GM23338 (cell line): ENCODE results near the gene TICRR. TPM values are rescaled to one million over a fixed set of nuclear protein-coding genes. Genes with fewer than 3 reads are reported as not detected.

ENCODE experiments used
- ATAC-seq: fragments of 200-7000 bp; cut with Tn5 transposase; 3 replicates; pipeline ENCODE4 v1.9.1; 2020
- DNase-seq: peaks from one replicate; pipeline ENCODE4 v3.0.0-alpha.2; 2015; ENCODE audit warnings: low spot score
- H2AFZ ChIP-seq: fragments of 200-600 bp; sonication (generic); 2 replicates; pipeline ENCODE4 v1.8.0; 2016; ENCODE audit warnings: antibody characterized with exemption, mild to moderate bottlenecking, moderate library complexity
- H3F3A ChIP-seq: fragments of 200-600 bp; sonication (generic); replicated peaks from 2 replicates; pipeline ENCODE4 v1.8.0; 2017; ENCODE audit warnings: antibody characterized with exemption, mixed run types, low read depth
- H3K27ac ChIP-seq: fragments of 200-600 bp; sonication (generic); 2 replicates; pipeline ENCODE4 v1.6.1; 2016; ENCODE audit warnings: low read depth
- H3K27me3 ChIP-seq: fragments of 200-600 bp; sonication (generic); 2 replicates; pipeline ENCODE4 v1.8.0; 2016; ENCODE audit warnings: mild to moderate bottlenecking, mixed run types, moderate library complexity; ENCODE audit not compliant: insufficient read depth
- H3K36me3 ChIP-seq: fragments of 200-600 bp; sonication (generic); 2 replicates; pipeline ENCODE4 v1.8.0; 2016; ENCODE audit warnings: mild to moderate bottlenecking; ENCODE audit not compliant: insufficient read depth
- H3K4me1 ChIP-seq: fragments of 200-600 bp; sonication (generic); 2 replicates; pipeline ENCODE4 v1.8.0; 2016; ENCODE audit warnings: mild to moderate bottlenecking, moderate library complexity; ENCODE audit not compliant: insufficient read depth
- H3K4me2 ChIP-seq: fragments of 200-600 bp; sonication (generic); 2 replicates; pipeline ENCODE4 v1.7.1; 2017; ENCODE audit warnings: mixed run types
- H3K4me3 ChIP-seq: fragments of 200-600 bp; sonication (generic); 2 replicates; pipeline ENCODE4 v1.6.1; 2016; ENCODE audit warnings: mixed run types
- H3K79me2 ChIP-seq: fragments of 200-600 bp; sonication (generic); replicated peaks from 2 replicates; pipeline ENCODE4 v1.8.0; 2017; ENCODE audit warnings: mild to moderate bottlenecking; ENCODE audit not compliant: insufficient read depth
- H3K9me2 ChIP-seq: fragments of 200-600 bp; sonication (generic); 2 replicates; pipeline ENCODE4 v1.8.0; 2017; ENCODE audit not compliant: insufficient read depth
- H4K20me1 ChIP-seq: fragments of 200-600 bp; sonication (generic); replicated peaks from 2 replicates; pipeline ENCODE4 v1.8.0; 2017; ENCODE audit warnings: mild to moderate bottlenecking; ENCODE audit not compliant: insufficient read depth
- H3K27ac Mint-ChIP-seq: 2 replicates; pipeline ENCODE4 v1.8.0; 2020; ENCODE audit warnings: inconsistent platforms, mild to moderate bottlenecking, moderate library complexity, mixed read lengths
- H3K27me3 Mint-ChIP-seq: 3 replicates; pipeline ENCODE4 v1.8.0; 2022; ENCODE audit warnings: low read depth, mild to moderate bottlenecking, moderate library complexity, mixed read lengths, inconsistent platforms; ENCODE audit not compliant: insufficient read depth, poor library complexity
- H3K36me3 Mint-ChIP-seq: 3 replicates; pipeline ENCODE4 v1.8.0; 2021; ENCODE audit warnings: low read depth, mild to moderate bottlenecking, inconsistent platforms, moderate library complexity, mixed read lengths
- H3K4me1 Mint-ChIP-seq: 3 replicates; pipeline ENCODE4 v1.8.0; 2020; ENCODE audit warnings: mild to moderate bottlenecking, inconsistent platforms, mixed read lengths
- H3K4me3 Mint-ChIP-seq: 3 replicates; pipeline ENCODE4 v1.8.0; 2021; ENCODE audit warnings: moderate library complexity, mild to moderate bottlenecking, inconsistent platforms, mixed read lengths
- H3K9me3 Mint-ChIP-seq: 3 replicates; pipeline ENCODE4 v1.8.0; 2020; ENCODE audit warnings: moderate library complexity, mild to moderate bottlenecking, inconsistent platforms, mixed read lengths
- CREB1 ChIP-seq: fragments of 250-450 bp; sonication (Bioruptor Pico); IDR thresholded peaks from 2 replicates; pipeline ENCODE4 v1.5.0; 2020; ENCODE audit warnings: low read depth, mild to moderate bottlenecking, moderate library complexity
- CTCF ChIP-seq, 2 experiments: fragments of 200-600 bp in 1 of 2; sonication (generic) in 1 of 2; conservative IDR thresholded peaks; 2 replicates each; pipeline versions ENCODE4 v1.5.1 to v1.6.1; 2016 to 2017; ENCODE audit warnings: antibody characterized with exemption in 2 of 2, low read depth in 2 of 2, mild to moderate bottlenecking in 2 of 2, moderate library complexity in 1 of 2
- EZH2 ChIP-seq: fragments of 200-600 bp; sonication (generic); IDR thresholded peaks from one replicate; pipeline ENCODE4 v1.8.0; 2017; ENCODE audit warnings: antibody characterized with exemption, mild to moderate bottlenecking, low read depth; ENCODE audit not compliant: unreplicated experiment
- EZH2phosphoT487 ChIP-seq: fragments of 200-600 bp; sonication (generic); IDR thresholded peaks from one replicate; pipeline ENCODE4 v1.8.1; 2018; ENCODE audit warnings: antibody characterized with exemption; ENCODE audit not compliant: unreplicated experiment
- JUNB ChIP-seq: IDR thresholded peaks from one replicate; pipeline ENCODE4 v1.6.1; 2016; ENCODE audit warnings: antibody characterized with exemption; ENCODE audit not compliant: unreplicated experiment
- NANOG ChIP-seq: IDR thresholded peaks from 2 replicates; pipeline ENCODE4 v1.6.1; 2016; ENCODE audit warnings: antibody characterized with exemption, borderline replicate concordance
- POLR2AphosphoS5 ChIP-seq: IDR thresholded peaks from 2 replicates; pipeline ENCODE4 v1.6.1; 2016; ENCODE audit warnings: antibody characterized with exemption, low read depth
- REST ChIP-seq: IDR thresholded peaks from one replicate; pipeline ENCODE4 v1.6.1; 2018; ENCODE audit warnings: antibody characterized with exemption; ENCODE audit not compliant: unreplicated experiment
- STAT1 ChIP-seq: IDR thresholded peaks from one replicate; pipeline ENCODE4 v1.6.1; 2016; ENCODE audit warnings: antibody characterized with exemption; ENCODE audit not compliant: unreplicated experiment
- ZNF114 ChIP-seq: fragments of 250-450 bp; sonication (Bioruptor Pico); IDR thresholded peaks from 2 replicates; pipeline ENCODE4 v1.5.0; 2020; ENCODE audit warnings: mild to moderate bottlenecking, moderate library complexity
- polyA plus RNA-seq: library from polyadenylated mRNA; unstranded; fragments of >200 nt; fragmentation: Nextera tagmentation; extraction: Ambion mirVana; gene quantifications from 2 replicates; pipeline ENCODE4 v1.2.1, GENCODE V29; 2016
- total RNA-seq: library from RNA; depleted of rRNA; stranded (reverse); fragments of >200 nt; shearing (Covaris generic); gene quantifications from 2 replicates; pipeline ENCODE4 v1.2.3, GENCODE V29; 2014

TICRR gene
- total and polyA plus RNA-seq, 2 experiments from 2014 or later, result 11.2 to 42.3 TPM

GRCh38 chr15:89659295-89659694 lies 84.0 kb downstream of the TICRR start:
- H3K4me1 ChIP-seq, result peaks cover 1% of the 10 kb centered on the region; the same call in 1 of the 2 replicates
- peaks cover 8% of the 10 kb centered on the region for H3K27me3 Mint-ChIP-seq
- no peak for ATAC-seq

GRCh38 chr15:89660556-89660955 lies 85.3 kb downstream of the TICRR start:
- Histone ChIP-seq H3K79me2 (no peaks in the 10 kb centered on the region), H3F3A (no peaks in the 10 kb centered on the region), H3K36me3 (no peaks in the 10 kb centered on the region), H3K27me3 (peaks cover 14% of the 10 kb centered on the region), H3K9me2 (no peaks in the 10 kb centered on the region), H3K4me2 (no peak overlapping the region), H2AFZ (no peak overlapping the region), H4K20me1 (no peaks in the 10 kb centered on the region), H3K27ac (no peak overlapping the region), H3K4me1 (peaks cover 8% of the 10 kb centered on the region), H3K4me3 (no peak overlapping the region)
- no peak for ATAC-seq
- Mint-ChIP-seq H3K9me3 (no peaks in the 10 kb centered on the region; the same call in 2 of the 3 replicates), H3K4me1 (peaks cover 19% of the 10 kb centered on the region), H3K36me3 (no peaks in the 10 kb centered on the region; the same call in 2 of the 3 replicates), H3K27ac (no peak overlapping the region), H3K27me3 (peaks cover 15% of the 10 kb centered on the region), H3K4me3 (no peak overlapping the region)
- no peak for DNase-seq
- TF ChIP-seq EZH2 (no peak), CREB1 (no peak), REST (no peak), ZNF114 (no peak), CTCF (conservative IDR thresholded peaks at IDR 0.05; ENCODE audit: low read depth in 2 of 2) (no peak), JUNB (no peak), NANOG (no peak), STAT1 (no peak), EZH2phosphoT487 (no peak)

More at GRCh38 chr15:89659295-89659694, 84.0 kb downstream of the TICRR start:
- Mint-ChIP-seq H3K4me1 (peaks cover 16% of the 10 kb centered on the region), H3K36me3 (peaks cover 4% of the 10 kb centered on the region; the same call in 1 of the 3 replicates), H3K27ac (no peak overlapping the region), H3K4me3 (no peak overlapping the region), H3K9me3 (no peaks in the 10 kb centered on the region; the same call in 2 of the 3 replicates)
- TF ChIP-seq REST (no peak), EZH2 (no peak), EZH2phosphoT487 (no peak), POLR2AphosphoS5 (no peak)
- Histone ChIP-seq H3K27ac (no peak overlapping the region), H3K4me2 (no peak overlapping the region), H3K9me2 (no peaks in the 10 kb centered on the region), H3F3A (no peaks in the 10 kb centered on the region), H4K20me1 (no peaks in the 10 kb centered on the region), H3K79me2 (peaks cover 5% of the 10 kb centered on the region; the same call in 1 of the 2 replicates), H3K27me3 (peaks cover 3% of the 10 kb centered on the region), H2AFZ (no peak overlapping the region), H3K36me3 (no peaks in the 10 kb centered on the region), H3K4me3 (no peak overlapping the region)
- no peak for DNase-seq
